Breast epithelium (tissue), 4 donors: ENCODE data around the gene CHD6. TPM values are rescaled to one million over a fixed set of nuclear protein-coding genes. Genes with fewer than 3 reads are reported as not detected.
A peak's percentile ranks its signal among the peaks of the same experiment; 100 is the strongest.

ENCODE experiments used
- DNase-seq, 2 donors: peaks; one replicate each; pipeline ENCODE4 v3.0.0-alpha.2; 2019; ENCODE audit warnings: low spot score in 2 of 2
- H3K27ac ChIP-seq, 2 donors: fragments of 200-600 bp; sonication (generic) in 1 of 2; one replicate each; pipeline ENCODE4 v1.5.1; 2016 to 2019; ENCODE audit warnings: mild to moderate bottlenecking in 1 of 2
- H3K27me3 ChIP-seq, 2 donors: fragments of 200-600 bp; sonication (generic) in 1 of 2; one replicate each; pipeline versions ENCODE4 v1.5.1 to v1.6.0; 2017 to 2019; ENCODE audit warnings: control low read depth in 1 of 2, mild to moderate bottlenecking in 1 of 2
- H3K36me3 ChIP-seq: fragments of 200-600 bp; one replicate; pipeline ENCODE4 v1.5.1; 2019
- H3K4me1 ChIP-seq, 2 donors: fragments of 200-600 bp; sonication (generic); one replicate each; pipeline ENCODE4 v1.5.1; 2016 to 2019; ENCODE audit warnings: control low read depth in 1 of 2
- H3K4me3 ChIP-seq, 3 donors: fragments of 200-600 bp; sonication (generic); 1 replicate in 2 of 3; 2 replicates in 1 of 3; pipeline ENCODE4 v1.5.1; 2016 to 2019; ENCODE audit warnings: mild to moderate bottlenecking in 3 of 3, moderate library complexity in 2 of 3
- H3K9me3 ChIP-seq, 2 donors: fragments of 200-600 bp; sonication (generic) in 1 of 2; one replicate each; pipeline ENCODE4 v1.5.1; 2016 to 2019; ENCODE audit warnings: control low read depth in 1 of 2
- CTCF ChIP-seq, 3 donors: fragments of 450-650 bp; IDR thresholded peaks; one replicate each; pipeline ENCODE4 v1.5.1; 2016 to 2017; ENCODE audit warnings: antibody characterized with exemption in 3 of 3, mild to moderate bottlenecking in 3 of 3, moderate library complexity in 3 of 3
- POLR2A ChIP-seq: fragments of 450-650 bp; IDR thresholded peaks from one replicate; pipeline ENCODE4 v1.6.1; 2016; ENCODE audit warnings: antibody characterized with exemption, mild to moderate bottlenecking, moderate library complexity
- POLR2AphosphoS5 ChIP-seq, 3 donors: sonication (generic); formaldehyde crosslinking; IDR thresholded peaks; one replicate each; pipeline ENCODE4 v1.6.1; 2017; ENCODE audit warnings: antibody characterized with exemption in 3 of 3
- intact Hi-C: fragments of 100-400 bp; cut with DNase I; formaldehyde crosslinking; loops from one replicate; pipeline ENCODE4 v1.15.1; 2023; ENCODE audit warnings: low total_unique reads
- total RNA-seq, 3 donors: library from RNA; depleted of rRNA; stranded (reverse); fragments of >200 nt; gene quantifications; one replicate each; pipeline ENCODE4 v1.1.0, GENCODE V29; 2016

CHD6 gene
- total RNA-seq, 3 donors from 2014 or later = 31.4 to 85.8 (median 81.0) TPM

- no peaks in the 10 kb centered on the region for H3K36me3 ChIP-seq
- H3K27ac ChIP-seq = peak overlapping the region in 1 of 2 donors; percentile 28
- no peak for DNase-seq
- no peak for TF ChIP-seq POLR2AphosphoS5 (IDR thresholded peaks at IDR 0.05)
- H3K27me3 ChIP-seq = no peaks in the 10 kb centered on the region
- H3K4me3 ChIP-seq = no peak overlapping the region
- intact Hi-C loops = no loop called here
- peaks cover 0 to 6% of the 10 kb centered on the region in 2 donors for H3K4me1 ChIP-seq
- no peaks in the 10 kb centered on the region for H3K9me3 ChIP-seq
Measured at GRCh38 chr20:41475503-41475902, 142.7 kb downstream of the CHD6 start.

GRCh38 chr20:41470362-41471095 is 147.6 kb downstream of the CHD6 start:
- Histone ChIP-seq H3K27ac (no peak overlapping the region), H3K9me3 (peaks cover 0 to 7% of the 10 kb centered on the region in 2 donors), H3K4me1 (no peaks in the 10 kb centered on the region), H3K4me3 (no peak overlapping the region), H3K36me3 (no peaks in the 10 kb centered on the region), H3K27me3 (no peaks in the 10 kb centered on the region)
- TF ChIP-seq CTCF (IDR thresholded peaks at IDR 0.05) (no peak), POLR2A (no peak), POLR2AphosphoS5 (IDR thresholded peaks at IDR 0.05) (no peak)
- intact Hi-C loops = no loop called here
- no peak for DNase-seq

DNA sequence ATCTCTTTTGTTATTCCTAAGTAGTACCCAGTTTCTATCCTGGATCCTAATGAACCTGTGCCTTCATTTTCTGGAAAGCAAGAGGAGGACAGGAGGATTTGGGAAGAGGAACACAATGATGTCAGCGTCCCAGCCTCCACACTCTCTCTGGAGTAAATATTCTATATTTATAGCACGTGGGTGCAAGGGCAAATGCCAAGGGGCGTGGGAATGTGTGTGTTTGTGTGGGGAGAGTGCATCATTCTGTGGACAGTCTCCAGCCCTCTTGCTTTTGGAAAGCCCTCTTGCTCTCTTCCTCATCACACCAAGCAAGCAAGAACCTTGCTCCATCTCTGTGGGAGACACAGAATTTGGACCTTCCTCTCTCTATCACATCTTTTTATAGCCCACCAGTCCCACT is 148.3 kb downstream of the CHD6 start:
- DNase-seq = no peak
- no peaks in the 10 kb centered on the region for H3K36me3 ChIP-seq
- no peaks in the 10 kb centered on the region for H3K4me1 ChIP-seq
- H3K27me3 ChIP-seq = no peaks in the 10 kb centered on the region
- intact Hi-C loops = no loop called here
- H3K27ac ChIP-seq = no peak overlapping the region
- H3K9me3 ChIP-seq = peaks cover 6 to 7% of the 10 kb centered on the region in 2 donors
- TF ChIP-seq CTCF (IDR thresholded peaks at IDR 0.05) = no peak
- no peak for TF ChIP-seq POLR2AphosphoS5 (IDR thresholded peaks at IDR 0.05)
- H3K4me3 ChIP-seq = no peak overlapping the region

DNA sequence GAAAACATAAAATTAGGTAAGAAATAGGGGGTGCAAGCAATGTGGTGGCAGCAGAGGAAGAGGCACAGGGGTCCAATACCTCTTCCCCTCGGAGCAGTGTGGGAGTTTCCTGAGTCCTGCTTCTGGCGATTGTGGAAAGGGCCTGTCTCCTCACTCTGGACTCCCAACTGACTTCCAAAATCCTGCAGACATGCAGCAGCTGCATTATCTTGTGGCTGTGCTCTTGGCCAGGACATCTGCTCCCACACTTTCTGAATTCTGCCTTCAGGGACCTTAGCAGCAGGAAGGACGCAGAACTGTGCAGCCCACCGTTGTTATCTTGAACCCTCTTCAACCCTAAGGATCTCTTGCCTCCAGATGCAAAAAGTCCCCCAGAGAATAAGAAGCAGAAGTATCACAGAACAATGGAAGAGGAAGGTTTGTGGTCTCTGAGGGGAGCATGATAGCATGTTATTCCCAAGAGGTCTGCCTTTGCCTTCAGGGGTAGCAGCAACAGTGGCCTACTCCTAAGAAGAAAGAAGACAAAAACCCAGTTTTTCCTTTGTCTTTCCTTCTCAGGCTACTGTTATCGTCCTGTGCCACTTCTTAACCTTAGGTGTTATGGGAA is 149.1 kb downstream of the CHD6 start:
- Histone ChIP-seq H3K36me3 (no peaks in the 10 kb centered on the region), H3K27me3 (no peaks in the 10 kb centered on the region), H3K9me3 (peaks cover 6 to 7% of the 10 kb centered on the region in 2 donors), H3K4me3 (no peak overlapping the region), H3K4me1 (no peaks in the 10 kb centered on the region), H3K27ac (no peak overlapping the region)
- intact Hi-C loops = no loop called here
- TF ChIP-seq POLR2A (no peak), CTCF (IDR thresholded peaks at IDR 0.05) (no peak), POLR2AphosphoS5 (IDR thresholded peaks at IDR 0.05) (no peak)
- no peak for DNase-seq

- intact Hi-C loops = no loop called here
- Histone ChIP-seq H3K4me1 (no peaks in the 10 kb centered on the region), H3K27me3 (no peaks in the 10 kb centered on the region), H3K4me3 (no peak overlapping the region), H3K36me3 (no peaks in the 10 kb centered on the region), H3K9me3 (peaks cover 6 to 7% of the 10 kb centered on the region in 2 donors), H3K27ac (no peak overlapping the region)
- TF ChIP-seq POLR2AphosphoS5 (IDR thresholded peaks at IDR 0.05) = no peak
- TF ChIP-seq POLR2A = no peak
- no peak for TF ChIP-seq CTCF (IDR thresholded peaks at IDR 0.05)
- no peak for DNase-seq
Measured at GRCh38 chr20:41467690-41468089, 150.5 kb downstream of the CHD6 start.
